ENCODE measurements around the gene VAMP2.

Gene VAMP2

GRCh38 chr17:8142158-8142886 is 20.4 kb downstream of the VAMP2 start:
- DNase-seq, result peak; percentile 34

GRCh38 chr17:8141741-8142140 is 21.0 kb downstream of the VAMP2 start:
- DNase-seq, result peak; percentile 24

GRCh38 chr17:8141045-8141444 is 21.7 kb downstream of the VAMP2 start:
- DNase-seq, result peak; percentile 28

DNA sequence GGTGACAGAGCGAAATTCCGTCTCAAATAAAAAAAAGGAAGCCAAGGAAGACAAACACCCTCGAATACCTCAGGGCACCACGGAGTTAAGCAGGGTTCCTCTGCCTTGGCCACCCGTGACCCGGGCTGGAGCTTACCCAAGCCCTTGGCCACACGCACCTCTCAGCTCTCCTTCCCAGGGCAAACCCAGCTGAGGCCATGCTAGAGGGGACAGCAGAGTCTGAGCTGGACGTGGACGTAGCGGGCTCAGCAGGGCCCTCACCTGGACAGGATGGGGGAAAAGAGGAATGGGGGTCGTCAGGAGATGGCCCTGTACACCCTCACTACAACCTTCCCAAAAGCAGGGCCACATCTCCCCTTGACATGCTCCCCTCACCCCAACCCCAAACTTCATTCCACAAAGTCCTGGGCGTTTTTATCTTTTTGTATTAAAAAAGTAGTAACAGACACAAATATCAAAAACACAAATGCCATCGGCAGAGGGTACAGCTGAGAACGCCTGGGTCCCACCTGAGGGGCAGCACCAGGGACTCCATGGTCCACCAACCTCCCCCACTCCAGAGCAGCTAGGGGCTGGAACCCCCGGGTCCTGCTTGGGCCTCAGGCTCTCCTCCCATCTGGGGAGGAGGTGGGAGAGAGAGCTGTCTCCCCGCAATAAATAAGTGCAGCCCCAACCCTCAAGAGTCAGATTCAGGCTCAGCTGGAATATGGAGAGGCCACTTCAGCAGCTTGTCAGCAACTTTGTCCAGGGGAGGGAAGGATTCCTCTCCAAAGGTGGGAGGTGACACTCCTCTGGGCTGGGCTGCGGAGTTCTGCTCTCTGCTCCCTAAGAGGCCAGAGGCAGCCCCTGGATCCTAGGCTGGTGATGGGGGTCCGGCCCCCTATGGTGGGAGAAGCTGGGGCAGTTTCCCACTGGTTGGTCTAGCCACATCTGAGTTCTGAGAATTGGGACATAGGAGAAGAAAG is 22.4 kb downstream of the VAMP2 start:
- peak; percentile 22 for DNase-seq

GRCh38 chr17:8138672-8139371 is 23.9 kb downstream of the VAMP2 start:
- DNase-seq, result peak; percentile 96

DNA sequence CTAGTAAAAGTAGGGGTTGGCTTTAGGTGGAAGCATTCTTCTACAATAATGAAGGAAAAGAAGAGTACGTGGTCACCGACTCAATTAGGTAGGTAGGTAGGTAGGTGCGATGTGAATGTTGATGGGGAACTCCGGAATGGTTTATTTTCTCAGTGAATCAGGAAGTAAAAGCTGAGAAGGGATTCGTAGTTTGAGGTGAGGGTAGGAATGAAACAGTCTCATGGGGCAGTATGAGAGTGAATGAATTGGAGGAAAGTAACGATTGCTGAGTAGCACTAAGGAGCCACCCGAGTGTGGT is 24.4 kb downstream of the VAMP2 start:
- DNase-seq, result no peak

DNA sequence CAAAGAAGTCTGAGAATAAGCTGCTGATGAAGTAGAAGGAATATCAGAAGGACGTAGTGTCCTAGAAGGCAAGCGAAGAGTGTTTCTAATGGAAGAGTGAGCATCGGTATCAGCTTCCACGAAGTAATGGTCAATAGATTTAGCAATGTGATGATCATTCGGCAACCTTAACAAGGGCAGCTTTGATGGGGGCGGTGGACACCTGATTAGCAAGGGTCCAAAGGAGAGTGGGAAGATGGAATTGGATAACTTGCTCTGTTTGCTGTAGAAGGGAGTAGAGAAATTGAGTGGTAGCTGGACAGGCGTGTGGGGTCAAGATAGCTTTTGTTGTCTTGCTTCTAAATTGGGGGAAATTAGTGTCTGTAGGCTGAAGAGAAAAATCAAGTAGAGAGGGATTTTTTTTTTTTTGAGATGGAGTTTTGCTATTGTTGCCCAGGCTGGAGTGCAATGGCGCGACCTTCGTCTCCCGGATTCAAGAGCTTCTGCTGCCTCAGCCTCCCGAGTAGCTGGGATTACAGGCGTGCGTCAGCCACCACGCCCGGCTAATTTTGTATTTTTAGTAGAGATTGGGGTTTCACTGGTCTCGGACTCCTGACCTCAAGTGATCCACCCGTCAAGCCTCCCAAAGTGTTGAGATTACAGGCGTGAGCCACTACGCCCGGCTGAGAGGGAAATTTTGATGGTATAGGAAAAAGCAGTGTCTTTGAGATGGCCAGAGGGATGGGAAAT is 24.9 kb downstream of the VAMP2 start:
- DNase-seq, result peak; percentile 24

- no peak for DNase-seq
These were observed 28.8 kb downstream of the VAMP2 start for GRCh38 chr17:8133941-8134340.

DNA sequence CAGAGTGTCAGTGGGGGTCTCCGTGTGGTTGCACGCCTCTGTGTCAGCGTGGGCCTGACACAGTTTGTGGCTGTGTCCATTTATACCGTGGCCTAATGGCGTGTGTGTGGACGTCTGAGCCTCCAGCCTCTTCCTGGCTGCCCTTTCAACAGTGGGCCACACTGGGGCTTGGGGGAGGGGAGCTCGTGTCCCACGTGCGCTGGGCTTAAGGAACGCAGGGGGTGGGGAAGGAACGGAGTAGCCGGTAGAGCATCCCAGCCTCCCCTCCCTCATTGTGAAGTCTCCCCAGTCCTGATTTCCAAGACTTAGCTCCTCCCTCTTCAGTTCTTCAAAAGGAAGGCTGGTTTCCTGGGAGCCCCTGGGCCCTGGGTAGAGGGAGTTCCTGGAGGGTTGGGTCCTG is 29.3 kb downstream of the VAMP2 start:
- DNase-seq, result no peak

GRCh38 chr17:8131844-8132441 is 30.8 kb downstream of the VAMP2 start:
- no peak for DNase-seq

- DNase-seq, result no peak
These were observed 34.5 kb downstream of the VAMP2 start for GRCh38 chr17:8128125-8128784.

- peak; percentile 59 for DNase-seq
These were observed 36.2 kb downstream of the VAMP2 start for GRCh38 chr17:8126491-8127066.

- DNase-seq, result peak; percentile 27
These were observed 36.7 kb downstream of the VAMP2 start for GRCh38 chr17:8125947-8126490.

DNA sequence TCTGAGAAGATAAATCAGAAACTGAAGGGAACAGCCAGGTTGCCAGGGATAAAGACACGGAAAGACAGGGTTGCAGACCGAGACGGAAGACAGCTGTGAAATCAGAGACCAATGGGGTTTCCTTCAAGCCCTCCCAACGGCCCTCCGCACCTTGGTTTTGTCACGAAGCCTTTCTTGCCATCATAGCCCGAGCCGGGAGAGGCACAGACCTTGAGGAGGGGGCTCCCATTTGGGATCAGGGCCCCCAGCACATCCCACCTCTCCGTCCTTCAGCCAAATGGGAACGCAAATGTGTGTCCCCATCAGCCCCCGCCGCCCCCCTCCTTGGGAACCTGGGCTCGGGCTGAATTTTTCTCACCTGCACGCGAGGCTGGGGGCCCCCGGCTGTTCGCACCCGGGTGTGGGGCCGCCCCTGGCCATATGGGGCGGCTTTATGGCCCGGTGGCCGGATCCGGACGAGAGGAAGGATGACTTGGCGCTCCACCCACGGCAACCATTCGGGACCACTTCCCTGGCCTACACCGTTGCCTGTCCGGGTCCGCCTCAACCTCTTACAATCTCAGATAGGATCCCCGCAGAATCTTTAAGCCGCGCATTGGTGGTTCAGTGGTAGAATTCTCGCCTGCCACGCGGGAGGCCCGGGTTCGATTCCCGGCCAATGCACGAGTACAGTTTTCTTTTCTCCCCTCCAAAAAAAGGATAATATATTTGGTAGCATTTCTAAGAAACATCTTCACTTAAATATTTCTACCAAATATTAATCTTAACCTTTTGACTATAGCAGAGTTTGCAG is 37.4 kb downstream of the VAMP2 start:
- DNase-seq, result peak; percentile 93

GRCh38 chr17:8124350-8125153 is 38.2 kb downstream of the VAMP2 start:
- no peak for DNase-seq

DNA sequence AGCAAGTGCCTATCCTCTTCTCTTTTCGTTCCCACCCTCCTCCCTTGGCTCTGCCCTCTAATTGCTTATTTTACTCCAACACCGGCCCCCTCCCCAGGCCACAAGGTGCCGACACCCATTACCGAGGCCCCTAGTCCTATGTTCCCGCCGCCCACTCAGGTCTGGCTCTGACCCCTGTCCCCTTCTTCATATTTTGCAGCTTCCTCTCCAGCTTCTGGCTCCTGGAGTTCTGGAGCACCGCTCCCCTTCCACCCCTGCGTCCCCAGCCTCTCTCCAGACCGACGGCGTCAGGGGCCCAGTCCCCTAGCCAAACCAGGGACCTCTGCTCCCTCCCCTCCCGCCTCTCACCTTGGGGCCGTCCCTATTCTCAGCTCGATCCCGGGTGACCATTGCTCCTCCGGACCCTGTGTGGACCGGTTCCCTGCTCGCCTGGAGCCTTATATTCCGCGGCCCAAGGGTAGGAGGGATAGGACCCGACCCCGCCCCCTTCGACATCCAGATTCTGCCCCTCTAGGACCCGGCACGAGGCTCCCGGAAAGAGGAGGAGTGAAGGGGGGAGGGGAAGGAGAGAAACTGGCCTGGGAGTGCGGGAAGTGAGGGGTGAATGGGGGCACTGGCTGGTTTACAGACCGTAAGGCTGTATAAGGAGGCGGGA is 38.9 kb downstream of the VAMP2 start, which contains the start of gene HES7:
Gene HES7 (minus strand): TSS at position 412 of the 655 bp plus-strand sequence. CDS start 22 bp downstream, at position 390.
- DNase-seq, result no peak

DNA sequence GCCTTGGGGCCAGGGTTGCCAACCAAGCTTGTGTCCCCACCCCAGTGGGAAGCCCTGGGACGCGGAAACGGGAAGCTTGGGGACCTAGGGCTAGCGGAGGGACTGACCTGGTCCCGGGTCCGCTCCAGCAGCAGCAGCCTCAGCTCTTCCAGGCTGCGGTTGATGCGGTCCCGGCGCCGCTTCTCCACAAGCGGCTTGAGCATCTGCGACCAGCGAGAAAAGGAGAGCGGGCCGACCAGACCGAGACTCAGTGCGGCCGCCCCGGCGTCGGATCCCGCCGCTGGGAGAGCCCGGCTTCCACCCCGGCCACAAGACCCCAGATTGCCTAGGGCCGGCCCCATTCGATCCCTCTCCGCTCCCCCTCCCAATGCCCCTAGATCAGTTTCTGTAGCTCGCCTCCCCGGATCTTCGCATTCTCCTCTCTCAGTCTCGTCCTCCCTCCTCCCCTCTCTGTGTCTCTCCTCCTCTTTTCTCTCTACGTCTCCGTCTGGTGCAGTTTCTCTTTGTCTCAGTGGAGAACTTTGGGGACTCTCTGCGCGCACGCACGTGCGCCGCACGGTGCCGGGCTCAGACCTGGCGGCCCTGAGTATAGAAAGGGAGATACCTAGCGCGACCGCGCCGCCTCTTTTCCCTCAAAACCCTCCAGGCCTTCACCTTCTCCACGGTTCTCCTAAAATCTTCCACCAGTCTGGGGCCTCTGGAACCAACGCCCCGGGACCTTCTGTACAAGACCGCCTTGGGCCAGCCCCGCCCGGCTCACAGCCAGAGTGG is 39.6 kb downstream of the VAMP2 start:
- DNase-seq, result peak; percentile 50

DNA sequence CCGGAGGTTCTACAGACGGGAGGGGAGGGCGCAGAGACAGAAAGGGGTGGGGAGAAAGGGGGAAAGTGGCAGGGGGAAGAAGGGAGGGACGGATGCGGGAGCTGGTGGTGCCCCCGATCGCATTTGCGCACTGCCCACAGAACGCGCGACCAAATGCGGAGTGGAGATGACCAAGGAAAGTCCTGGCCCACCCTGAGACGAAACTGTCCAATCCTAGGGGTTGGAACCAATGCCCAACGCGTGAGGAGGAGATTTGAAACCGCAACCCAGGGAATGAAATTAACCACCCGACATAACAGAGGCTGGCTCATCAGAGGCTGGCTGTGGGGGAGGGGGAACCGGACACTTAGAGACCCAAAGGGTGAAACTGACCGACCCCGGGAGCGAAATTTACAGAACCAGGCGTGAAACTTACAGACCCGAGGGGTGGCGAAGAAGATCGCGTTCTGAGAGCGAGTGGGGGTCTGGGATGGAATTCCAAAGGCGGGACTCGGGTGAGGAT is 40.3 kb downstream of the VAMP2 start:
- DNase-seq, result no peak
